HG02759 (cell line): ENCODE measurements around the gene TSPAN18.

Experiments
- ATAC-seq: cut with Tn5 transposase; IDR thresholded peaks from one replicate; pipeline ENCODE4 v1.9.1; 2021; ENCODE audit warnings: mild to moderate bottlenecking, moderate library complexity; ENCODE audit not compliant: unreplicated experiment

The TSPAN18 gene

GRCh38 chr11:44791316-44791925 is 64.7 kb downstream of the TSPAN18 start:
- no peak for ATAC-seq

- no peak for ATAC-seq
Measured at GRCh38 chr11:44792171-44792570, 65.4 kb downstream of the TSPAN18 start.

GRCh38 chr11:44793350-44794090 is 66.8 kb downstream of the TSPAN18 start:
- ATAC-seq: no peak

- no peak for ATAC-seq
Measured at GRCh38 chr11:44795803-44796535, 69.2 kb downstream of the TSPAN18 start.

GRCh38 chr11:44797051-44797450 is 70.3 kb downstream of the TSPAN18 start:
- ATAC-seq: no peak

- no peak for ATAC-seq
Measured at GRCh38 chr11:44797886-44798606, 71.3 kb downstream of the TSPAN18 start.

GRCh38 chr11:44798607-44798972 is 71.8 kb downstream of the TSPAN18 start:
- no peak for ATAC-seq

- no peak for ATAC-seq
Measured at GRCh38 chr11:44799012-44799411, 72.2 kb downstream of the TSPAN18 start.

- ATAC-seq: no peak
Measured at GRCh38 chr11:44802347-44802746, 75.6 kb downstream of the TSPAN18 start.

GRCh38 chr11:44803009-44803408 is 76.2 kb downstream of the TSPAN18 start:
- ATAC-seq: no peak

GRCh38 chr11:44804449-44805437 is 78.0 kb downstream of the TSPAN18 start:
- ATAC-seq: no peak

- no peak for ATAC-seq
Measured at GRCh38 chr11:44805596-44805995, 78.8 kb downstream of the TSPAN18 start.

GRCh38 chr11:44808053-44808753 is 81.4 kb downstream of the TSPAN18 start:
- ATAC-seq: no peak

GRCh38 chr11:44809283-44809682 is 82.5 kb downstream of the TSPAN18 start:
- ATAC-seq: no peak

GRCh38 chr11:44811841-44812448 is 85.2 kb downstream of the TSPAN18 start:
- ATAC-seq: no peak

GRCh38 chr11:44812971-44813370 is 86.2 kb downstream of the TSPAN18 start:
- ATAC-seq: no peak

- ATAC-seq: no peak
Measured at GRCh38 chr11:44813401-44813800, 86.6 kb downstream of the TSPAN18 start.

GRCh38 chr11:44814881-44815592 is 88.3 kb downstream of the TSPAN18 start:
- ATAC-seq: no peak
